ENCODE data around the gene RRAGC. TPM values are rescaled to one million over a fixed set of nuclear protein-coding genes. Genes with fewer than 3 reads are reported as not detected.

RRAGC gene
- total and polyA plus RNA-seq, 10 donors: 9.4 to 28.1 (median 19.6) TPM

DNA sequence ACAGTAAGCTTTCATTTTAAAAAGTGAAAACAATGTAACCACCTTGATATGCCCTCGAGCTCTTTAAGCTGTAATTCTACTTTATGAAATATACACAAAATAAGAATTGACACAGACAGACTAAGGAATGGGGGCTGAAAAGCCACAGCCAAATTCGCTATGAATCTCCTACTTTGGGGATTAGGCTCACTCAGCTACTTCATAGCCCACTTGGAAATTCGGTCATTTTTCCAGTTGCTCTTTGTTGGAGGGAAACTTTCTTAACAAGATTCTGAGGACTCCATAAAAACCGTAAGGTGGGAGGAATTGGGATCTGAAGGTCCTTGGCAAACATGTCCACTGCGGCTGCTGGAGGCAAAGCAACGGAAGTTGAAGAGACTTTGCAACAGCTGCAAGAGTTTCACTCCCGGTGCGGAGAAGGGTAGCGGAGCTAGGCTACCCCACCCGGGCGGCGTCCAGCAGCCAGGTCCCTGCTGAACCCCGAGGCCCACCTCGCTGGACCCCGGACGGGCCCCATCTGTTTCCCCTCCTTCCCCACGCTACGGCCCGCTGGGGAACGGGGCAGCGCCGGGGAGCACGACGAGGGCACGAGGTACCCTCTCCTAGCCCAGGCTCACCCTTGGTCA, 12.9 kb upstream of the RRAGC start:
- 3 to 5% (median 4%) methylated on average over 21 to 25 of the region's 25 CpGs for WGBS, 5 donors
- Histone ChIP-seq H3K9me3 (no peaks in the 10 kb centered on the region), H3K4me1 (peaks cover 11 to 53% (median 32%) of the 10 kb centered on the region in 6 donors), H3K4me3 (peak overlapping the region; percentile 85 to 99 (median 96)), H3K27me3 (replicated peaks in 1 of 7) (no peaks in the 10 kb centered on the region), H3K36me3 (peaks cover 0 to 12% (median 0%) of the 10 kb centered on the region in 6 donors), H3K27ac (peak overlapping the region; percentile 55 to 89 (median 82))
- DNase-seq: no peak
- TF ChIP-seq POLR2A (IDR thresholded peaks at IDR 0.05) (no peak), POLR2AphosphoS5 (IDR thresholded peaks at IDR 0.05) (no peak)
- TF ChIP-seq, protein P1, sequence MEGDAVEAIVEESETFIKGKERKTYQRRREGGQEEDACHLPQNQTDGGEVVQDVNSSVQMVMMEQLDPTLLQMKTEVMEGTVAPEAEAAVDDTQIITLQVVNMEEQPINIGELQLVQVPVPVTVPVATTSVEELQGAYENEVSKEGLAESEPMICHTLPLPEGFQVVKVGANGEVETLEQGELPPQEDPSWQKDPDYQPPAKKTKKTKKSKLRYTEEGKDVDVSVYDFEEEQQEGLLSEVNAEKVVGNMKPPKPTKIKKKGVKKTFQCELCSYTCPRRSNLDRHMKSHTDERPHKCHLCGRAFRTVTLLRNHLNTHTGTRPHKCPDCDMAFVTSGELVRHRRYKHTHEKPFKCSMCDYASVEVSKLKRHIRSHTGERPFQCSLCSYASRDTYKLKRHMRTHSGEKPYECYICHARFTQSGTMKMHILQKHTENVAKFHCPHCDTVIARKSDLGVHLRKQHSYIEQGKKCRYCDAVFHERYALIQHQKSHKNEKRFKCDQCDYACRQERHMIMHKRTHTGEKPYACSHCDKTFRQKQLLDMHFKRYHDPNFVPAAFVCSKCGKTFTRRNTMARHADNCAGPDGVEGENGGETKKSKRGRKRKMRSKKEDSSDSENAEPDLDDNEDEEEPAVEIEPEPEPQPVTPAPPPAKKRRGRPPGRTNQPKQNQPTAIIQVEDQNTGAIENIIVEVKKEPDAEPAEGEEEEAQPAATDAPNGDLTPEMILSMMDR (IDR thresholded peaks at IDR 0.05 in 8 of 11, conservative IDR thresholded peaks at IDR 0.05 in 3 of 11): no peak
- intact Hi-C loops (cut with DNase I; ENCODE audit: low total_unique reads): loop anchor here (10.0 kb wide), 1 partner anchor 122 kb away; the partner anchor contains the start of gene AKIRIN1

DNA sequence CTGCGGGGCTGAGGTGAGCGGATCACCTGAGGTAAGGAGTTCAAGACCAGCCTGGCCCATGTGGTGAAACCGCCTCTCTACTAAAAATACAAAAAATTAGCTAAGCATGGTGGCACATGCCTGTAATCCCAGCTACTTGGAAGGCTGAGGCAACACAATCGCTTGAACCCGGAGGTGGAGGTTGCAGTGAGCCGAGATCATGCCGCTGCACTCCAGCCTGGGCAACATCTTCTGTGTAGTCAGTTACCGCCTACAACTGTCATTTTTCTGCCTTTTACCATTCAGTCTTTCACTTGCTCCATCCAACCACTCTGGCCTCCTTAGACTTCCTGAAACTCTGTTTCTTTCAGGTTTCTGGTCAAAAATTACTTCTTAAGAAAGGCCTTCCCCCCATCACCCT, 11.4 kb upstream of the RRAGC start:
- Histone ChIP-seq H3K9me3 (no peaks in the 10 kb centered on the region), H3K4me1 (peaks cover 11 to 55% (median 32%) of the 10 kb centered on the region in 6 donors), H3K27ac (no peak overlapping the region), H3K27me3 (replicated peaks in 1 of 7) (no peaks in the 10 kb centered on the region), H3K4me3 (no peak overlapping the region), H3K36me3 (peaks cover 0 to 27% (median 8%) of the 10 kb centered on the region in 6 donors)
- intact Hi-C loops (cut with DNase I; ENCODE audit: low total_unique reads): loop anchor here (10.0 kb wide), 1 partner anchor 124 kb away; the partner anchor contains the start of gene AKIRIN1
- TF ChIP-seq POLR2AphosphoS5 (IDR thresholded peaks at IDR 0.05): no peak
- TF ChIP-seq, protein P1 (IDR thresholded peaks at IDR 0.05 in 8 of 11, conservative IDR thresholded peaks at IDR 0.05 in 3 of 11): no peak
- TF ChIP-seq POLR2A (IDR thresholded peaks at IDR 0.05): no peak
- WGBS, 5 donors: 77 to 95% (median 90%) methylated on average over 8 of the region's 8 CpGs
- DNase-seq: no peak

DNA sequence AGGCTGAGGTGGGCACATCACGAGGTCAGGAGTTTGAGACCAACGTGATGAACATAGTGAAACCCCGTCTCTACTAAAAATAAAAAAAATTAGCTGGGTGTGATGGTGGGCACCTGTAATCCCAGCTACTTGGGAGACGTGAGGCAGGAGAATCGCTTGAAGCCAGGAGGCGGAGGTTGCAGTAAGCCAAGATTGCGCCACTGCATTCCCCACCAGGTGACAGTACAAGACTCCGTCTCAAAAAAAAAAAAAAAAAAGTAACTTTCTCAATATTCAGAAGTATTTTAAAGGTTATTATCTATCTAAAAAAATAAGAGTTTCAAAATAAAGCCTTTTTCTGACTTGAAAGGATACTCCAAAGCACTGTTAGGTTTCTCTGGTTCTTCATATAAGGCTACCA, 7.6 kb upstream of the RRAGC start:
- Histone ChIP-seq H3K27ac (peak overlapping the region in 1 of 8 donors; percentile 42), H3K4me1 (peaks cover 6 to 54% (median 24%) of the 10 kb centered on the region in 6 donors), H3K36me3 (peaks cover 0 to 57% (median 10%) of the 10 kb centered on the region in 6 donors), H3K27me3 (replicated peaks in 1 of 7) (no peaks in the 10 kb centered on the region), H3K4me3 (no peak overlapping the region), H3K9me3 (no peaks in the 10 kb centered on the region)
- DNase-seq: no peak
- intact Hi-C loops (cut with DNase I; ENCODE audit: low total_unique reads): no loop called here
- TF ChIP-seq, protein P1 (IDR thresholded peaks at IDR 0.05 in 8 of 11, conservative IDR thresholded peaks at IDR 0.05 in 3 of 11): no peak
- no peak for TF ChIP-seq POLR2AphosphoS5 (IDR thresholded peaks at IDR 0.05)
- no peak for TF ChIP-seq POLR2A (IDR thresholded peaks at IDR 0.05)
- WGBS, 5 donors: 81 to 96% (median 91%) methylated on average over 8 of the region's 8 CpGs

DNA sequence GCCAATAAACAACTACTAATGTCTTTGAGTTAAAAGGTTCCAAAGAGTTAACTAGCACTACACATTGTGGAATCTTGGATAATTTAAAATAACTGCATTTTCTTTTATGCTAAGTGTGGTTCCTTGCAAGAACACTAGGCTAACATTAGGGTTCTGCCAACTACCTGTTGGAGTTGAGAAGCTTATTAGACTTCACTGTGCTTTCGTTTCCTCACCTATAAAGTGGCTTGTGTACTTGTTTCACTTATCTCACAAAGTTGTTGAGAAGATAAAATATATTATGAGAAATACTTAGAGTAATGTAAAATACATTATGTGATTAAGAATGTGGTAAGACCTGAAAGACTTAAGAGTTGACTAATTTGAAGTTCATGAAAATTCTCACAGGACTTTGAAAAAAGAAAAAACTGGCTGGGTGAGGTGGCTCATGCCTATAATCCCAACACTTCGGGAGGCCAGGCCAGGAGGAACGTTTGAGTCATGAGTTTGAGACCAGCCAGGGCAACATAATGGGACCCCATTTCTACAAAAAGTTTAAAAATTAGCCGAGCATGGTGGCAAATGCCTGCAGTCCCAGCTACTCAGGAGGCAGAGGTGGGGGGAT, 5.6 kb upstream of the RRAGC start:
- WGBS, 5 donors: 86 to 93% (median 90%) methylated on average over 4 of the region's 4 CpGs
- Histone ChIP-seq H3K9me3 (no peaks in the 10 kb centered on the region), H3K27ac (no peak overlapping the region), H3K36me3 (peaks cover 0 to 57% (median 10%) of the 10 kb centered on the region in 6 donors), H3K4me3 (no peak overlapping the region), H3K27me3 (replicated peaks in 1 of 7) (no peaks in the 10 kb centered on the region), H3K4me1 (peaks cover 4 to 59% (median 33%) of the 10 kb centered on the region in 6 donors)
- intact Hi-C loops (cut with DNase I; ENCODE audit: low total_unique reads): no loop called here
- no peak for DNase-seq
- TF ChIP-seq, protein P1 (IDR thresholded peaks at IDR 0.05 in 8 of 11, conservative IDR thresholded peaks at IDR 0.05 in 3 of 11): no peak
- TF ChIP-seq POLR2A (IDR thresholded peaks at IDR 0.05) (no peak), POLR2AphosphoS5 (IDR thresholded peaks at IDR 0.05) (no peak)
